ENCODE results near the gene TAS2R39. TPM values are rescaled to one million over a fixed set of nuclear protein-coding genes. Genes with fewer than 3 reads are reported as not detected.

Gene TAS2R39
- total and polyA plus RNA-seq, 2 donors from 2014 or later: not detected

- no peaks in the 10 kb centered on the region for H3K4me1 ChIP-seq (ENCODE audit: control insufficient read depth in 2 of 3, insufficient read depth in 2 of 3, low read depth in 1 of 3, low read length in 3 of 3)
- H3K4me3 ChIP-seq (ENCODE audit: low read length in 3 of 3): no peak overlapping the region
- H3K27me3 ChIP-seq (ENCODE audit: control insufficient read depth, insufficient read depth, low read length): no peaks in the 10 kb centered on the region
- no peak for DNase-seq
- intact Hi-C loops (cut with DNase I): no loop called here
- H3K9ac ChIP-seq (ENCODE audit: low read length in 3 of 3): no peak overlapping the region
- TF ChIP-seq CTCF (IDR thresholded peaks at IDR 0.05; ENCODE audit: borderline replicate concordance, extremely low read depth, insufficient read depth): no peak
- no peaks in the 10 kb centered on the region for H3K9me3 ChIP-seq (ENCODE audit: control insufficient read depth in 2 of 3, insufficient read depth in 1 of 3, low read length in 3 of 3)
- H3K36me3 ChIP-seq (ENCODE audit: control insufficient read depth in 2 of 3, insufficient read depth in 3 of 3, low read length in 3 of 3): no peaks in the 10 kb centered on the region
- H3K27ac ChIP-seq (ENCODE audit: low read depth in 2 of 2, low read length in 2 of 2): no peak overlapping the region
- FAIRE-seq: no peak
Measured at GRCh38 chr7:143188994-143189393, 5.8 kb downstream of the TAS2R39 start.

GRCh38 chr7:143193880-143194279, 10.7 kb downstream of the TAS2R39 start:
- no peaks in the 10 kb centered on the region for H3K4me1 ChIP-seq (ENCODE audit: control insufficient read depth in 2 of 3, insufficient read depth in 2 of 3, low read depth in 1 of 3, low read length in 3 of 3)
- H3K36me3 ChIP-seq (ENCODE audit: control insufficient read depth in 2 of 3, insufficient read depth in 3 of 3, low read length in 3 of 3): no peaks in the 10 kb centered on the region
- FAIRE-seq (no peak), DNase-seq (no peak)
- H3K9ac ChIP-seq (ENCODE audit: low read length in 3 of 3): no peak overlapping the region
- no peaks in the 10 kb centered on the region for H3K9me3 ChIP-seq (ENCODE audit: control insufficient read depth in 2 of 3, insufficient read depth in 1 of 3, low read length in 3 of 3)
- no peaks in the 10 kb centered on the region for H3K27me3 ChIP-seq (ENCODE audit: control insufficient read depth, insufficient read depth, low read length)
- no peak for TF ChIP-seq CTCF (IDR thresholded peaks at IDR 0.05; ENCODE audit: borderline replicate concordance, extremely low read depth, insufficient read depth)
- H3K27ac ChIP-seq (ENCODE audit: low read depth in 2 of 2, low read length in 2 of 2): no peak overlapping the region
- intact Hi-C loops (cut with DNase I): no loop called here
- no peak overlapping the region for H3K4me3 ChIP-seq (ENCODE audit: low read length in 3 of 3)

GRCh38 chr7:143199040-143199439, 15.8 kb downstream of the TAS2R39 start:
- TF ChIP-seq CTCF (IDR thresholded peaks at IDR 0.05; ENCODE audit: borderline replicate concordance, extremely low read depth, insufficient read depth): no peak
- DNase-seq: no peak
- H3K4me1 ChIP-seq (ENCODE audit: control insufficient read depth in 2 of 3, insufficient read depth in 2 of 3, low read depth in 1 of 3, low read length in 3 of 3): no peaks in the 10 kb centered on the region
- no peak for FAIRE-seq
- intact Hi-C loops (cut with DNase I): no loop called here
- H3K36me3 ChIP-seq (ENCODE audit: control insufficient read depth in 2 of 3, insufficient read depth in 3 of 3, low read length in 3 of 3): no peaks in the 10 kb centered on the region
- no peaks in the 10 kb centered on the region for H3K9me3 ChIP-seq (ENCODE audit: control insufficient read depth in 2 of 3, insufficient read depth in 1 of 3, low read length in 3 of 3)
- H3K27ac ChIP-seq (ENCODE audit: low read depth in 2 of 2, low read length in 2 of 2): no peak overlapping the region
- H3K9ac ChIP-seq (ENCODE audit: low read length in 3 of 3): no peak overlapping the region
- no peaks in the 10 kb centered on the region for H3K27me3 ChIP-seq (ENCODE audit: control insufficient read depth, insufficient read depth, low read length)
- H3K4me3 ChIP-seq (ENCODE audit: low read length in 3 of 3): no peak overlapping the region

- TF ChIP-seq CTCF (IDR thresholded peaks at IDR 0.05; ENCODE audit: borderline replicate concordance, extremely low read depth, insufficient read depth): no peak
- Histone ChIP-seq H3K36me3 (ENCODE audit: control insufficient read depth in 2 of 3, insufficient read depth in 3 of 3, low read length in 3 of 3) (no peaks in the 10 kb centered on the region), H3K4me1 (ENCODE audit: control insufficient read depth in 2 of 3, insufficient read depth in 2 of 3, low read depth in 1 of 3, low read length in 3 of 3) (no peaks in the 10 kb centered on the region), H3K9ac (ENCODE audit: low read length in 3 of 3) (no peak overlapping the region), H3K9me3 (ENCODE audit: control insufficient read depth in 2 of 3, insufficient read depth in 1 of 3, low read length in 3 of 3) (no peaks in the 10 kb centered on the region), H3K27me3 (ENCODE audit: control insufficient read depth, insufficient read depth, low read length) (no peaks in the 10 kb centered on the region), H3K4me3 (ENCODE audit: low read length in 3 of 3) (no peak overlapping the region), H3K27ac (ENCODE audit: low read depth in 2 of 2, low read length in 2 of 2) (no peak overlapping the region)
- no peak for DNase-seq
- intact Hi-C loops (cut with DNase I): no loop called here
- FAIRE-seq: no peak
Measured at GRCh38 chr7:143202161-143202560, 18.9 kb downstream of the TAS2R39 start.

Data from kidney (tissue), 14 donors.